ENCODE results near the gene TVP23A. TPM values are rescaled to one million over a fixed set of nuclear protein-coding genes. Genes with fewer than 3 reads are reported as not detected.

Gene TVP23A
- total and polyA plus RNA-seq, 9 donors, result 2.0 to 4.0 (median 2.9) TPM

GRCh38 chr16:10827691-10828341 is 9.2 kb upstream of the TVP23A start:
- DNase-seq, result peak; percentile 98
- H3K9me3 ChIP-seq (replicated peaks; ENCODE audit: control insufficient read depth, low read depth, low read length), result no peaks in the 10 kb centered on the region
- H3K4me3 ChIP-seq (ENCODE audit: low read length), result no peak overlapping the region
- no peaks in the 10 kb centered on the region for H3K36me3 ChIP-seq (ENCODE audit: control insufficient read depth, insufficient read depth, low read length)
- peak overlapping the region; percentile 97 for H3K27ac ChIP-seq (ENCODE audit: low read length)
- WGBS (ENCODE audit: insufficient coverage), result 14% methylated on average over 7 of the region's 11 CpGs
- no peaks in the 10 kb centered on the region for H3K27me3 ChIP-seq (ENCODE audit: control insufficient read depth, insufficient read depth, low read length)
- H3K4me1 ChIP-seq (ENCODE audit: control insufficient read depth, insufficient read depth, low read length), result peaks cover 25% of the 10 kb centered on the region

- H3K36me3 ChIP-seq (ENCODE audit: control insufficient read depth, insufficient read depth, low read length), result no peaks in the 10 kb centered on the region
- H3K4me1 ChIP-seq (ENCODE audit: control insufficient read depth, insufficient read depth, low read length), result peaks cover 28% of the 10 kb centered on the region
- WGBS (ENCODE audit: insufficient coverage), result 95% methylated on average over 9 of the region's 13 CpGs
- no peaks in the 10 kb centered on the region for H3K9me3 ChIP-seq (replicated peaks; ENCODE audit: control insufficient read depth, low read depth, low read length)
- H3K27me3 ChIP-seq (ENCODE audit: control insufficient read depth, insufficient read depth, low read length), result no peaks in the 10 kb centered on the region
- no peak overlapping the region for H3K4me3 ChIP-seq (ENCODE audit: low read length)
- no peak overlapping the region for H3K27ac ChIP-seq (ENCODE audit: low read length)
- DNase-seq, result no peak
Observed at GRCh38 chr16:10824111-10824893, 5.7 kb upstream of the TVP23A start.

DNA sequence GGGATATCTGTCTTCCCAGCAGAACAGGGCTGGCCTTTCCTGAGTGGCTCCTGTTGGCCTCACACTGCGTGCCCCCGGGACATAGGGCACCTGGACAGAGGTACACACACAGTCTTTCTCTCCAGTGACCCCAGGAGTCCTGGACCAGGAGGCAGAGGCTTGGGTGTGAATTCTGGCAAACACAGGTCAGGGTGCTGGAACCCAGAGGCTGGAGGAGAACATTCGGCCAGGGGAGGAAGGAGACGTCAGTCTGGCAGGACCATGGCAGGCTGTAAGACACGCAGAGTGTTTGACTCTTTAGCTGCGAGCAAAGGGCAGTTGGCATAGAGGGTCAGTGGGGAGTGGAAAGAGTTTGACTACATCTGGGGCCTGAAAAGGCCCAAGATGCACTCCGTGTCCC is 4.1 kb upstream of the TVP23A start:
- Histone ChIP-seq H3K9me3 (replicated peaks; ENCODE audit: control insufficient read depth, low read depth, low read length) (no peaks in the 10 kb centered on the region), H3K4me1 (ENCODE audit: control insufficient read depth, insufficient read depth, low read length) (peaks cover 15% of the 10 kb centered on the region), H3K4me3 (ENCODE audit: low read length) (no peak overlapping the region), H3K27me3 (ENCODE audit: control insufficient read depth, insufficient read depth, low read length) (peaks cover 6% of the 10 kb centered on the region), H3K36me3 (ENCODE audit: control insufficient read depth, insufficient read depth, low read length) (no peaks in the 10 kb centered on the region), H3K27ac (ENCODE audit: low read length) (no peak overlapping the region)
- 71% methylated on average over 5 of the region's 7 CpGs for WGBS (ENCODE audit: insufficient coverage)
- DNase-seq, result no peak

GRCh38 chr16:10820546-10820945 is 2.0 kb upstream of the TVP23A start:
- 40% methylated on average over 1 of the region's 1 CpG for WGBS (ENCODE audit: insufficient coverage)
- H3K36me3 ChIP-seq (ENCODE audit: control insufficient read depth, insufficient read depth, low read length), result no peaks in the 10 kb centered on the region
- no peak for DNase-seq
- no peaks in the 10 kb centered on the region for H3K9me3 ChIP-seq (replicated peaks; ENCODE audit: control insufficient read depth, low read depth, low read length)
- H3K27ac ChIP-seq (ENCODE audit: low read length), result no peak overlapping the region
- no peak overlapping the region for H3K4me3 ChIP-seq (ENCODE audit: low read length)
- H3K27me3 ChIP-seq (ENCODE audit: control insufficient read depth, insufficient read depth, low read length), result peaks cover 12% of the 10 kb centered on the region
- H3K4me1 ChIP-seq (ENCODE audit: control insufficient read depth, insufficient read depth, low read length), result peaks cover 9% of the 10 kb centered on the region

DNA sequence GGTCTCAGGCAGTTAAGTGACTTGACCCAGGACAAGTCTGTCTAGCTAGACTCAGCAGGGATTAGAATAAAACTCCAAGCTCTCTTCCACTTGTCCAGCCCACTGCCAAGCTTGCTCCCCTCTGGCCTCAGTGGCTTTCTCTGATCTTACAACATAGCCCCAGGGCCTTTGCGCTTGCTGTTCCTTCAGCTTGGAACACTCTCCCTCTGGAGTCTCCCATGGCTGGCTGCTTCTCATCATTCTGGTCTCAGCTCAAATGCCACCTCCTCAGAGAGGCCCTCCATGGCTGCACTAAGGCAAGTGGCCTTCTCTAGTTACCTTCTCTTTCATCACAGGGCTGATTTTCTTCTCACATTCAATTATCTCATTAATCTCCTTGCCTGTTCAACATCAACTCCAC is 1.1 kb downstream of the TVP23A start:
- 95% methylated on average over 1 of the region's 1 CpG for WGBS (ENCODE audit: insufficient coverage)

DNA sequence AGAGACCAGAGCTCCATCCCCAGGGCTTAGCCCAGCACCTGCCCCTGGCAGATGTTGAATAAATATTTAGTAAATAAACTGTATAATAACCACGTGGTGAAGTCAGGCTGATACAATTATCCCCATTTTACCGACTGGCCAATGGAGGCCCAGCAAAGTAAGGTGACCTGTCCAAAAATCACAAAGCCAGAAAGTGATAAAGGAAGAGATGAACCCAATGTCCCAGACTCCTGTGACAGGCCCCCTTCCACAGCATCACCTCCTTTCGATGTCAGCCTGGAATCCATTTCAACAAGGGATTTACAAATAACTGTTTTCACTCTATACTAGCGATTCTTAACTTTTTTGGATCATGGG is 5.5 kb downstream of the TVP23A start:
- H3K36me3 ChIP-seq (ENCODE audit: control insufficient read depth, insufficient read depth, low read length), result no peaks in the 10 kb centered on the region
- H3K27me3 ChIP-seq (ENCODE audit: control insufficient read depth, insufficient read depth, low read length), result peaks cover 10% of the 10 kb centered on the region
- H3K4me1 ChIP-seq (ENCODE audit: control insufficient read depth, insufficient read depth, low read length), result peaks cover 3% of the 10 kb centered on the region
- DNase-seq, result no peak
- H3K27ac ChIP-seq (ENCODE audit: low read length), result no peak overlapping the region
- H3K4me3 ChIP-seq (ENCODE audit: low read length), result no peak overlapping the region
- no CpG with 5 or more reads among the region's 4 CpGs for WGBS (ENCODE audit: insufficient coverage)
- no peaks in the 10 kb centered on the region for H3K9me3 ChIP-seq (replicated peaks; ENCODE audit: control insufficient read depth, low read depth, low read length)

More for the DNA sequence above, 1.1 kb downstream of the TVP23A start:
- Histone ChIP-seq H3K36me3 (ENCODE audit: control insufficient read depth, insufficient read depth, low read length) (no peaks in the 10 kb centered on the region), H3K27me3 (ENCODE audit: control insufficient read depth, insufficient read depth, low read length) (peaks cover 12% of the 10 kb centered on the region), H3K4me1 (ENCODE audit: control insufficient read depth, insufficient read depth, low read length) (peaks cover 9% of the 10 kb centered on the region), H3K27ac (ENCODE audit: low read length) (no peak overlapping the region), H3K4me3 (ENCODE audit: low read length) (no peak overlapping the region), H3K9me3 (replicated peaks; ENCODE audit: control insufficient read depth, low read depth, low read length) (no peaks in the 10 kb centered on the region)
- DNase-seq, result no peak

DNA sequence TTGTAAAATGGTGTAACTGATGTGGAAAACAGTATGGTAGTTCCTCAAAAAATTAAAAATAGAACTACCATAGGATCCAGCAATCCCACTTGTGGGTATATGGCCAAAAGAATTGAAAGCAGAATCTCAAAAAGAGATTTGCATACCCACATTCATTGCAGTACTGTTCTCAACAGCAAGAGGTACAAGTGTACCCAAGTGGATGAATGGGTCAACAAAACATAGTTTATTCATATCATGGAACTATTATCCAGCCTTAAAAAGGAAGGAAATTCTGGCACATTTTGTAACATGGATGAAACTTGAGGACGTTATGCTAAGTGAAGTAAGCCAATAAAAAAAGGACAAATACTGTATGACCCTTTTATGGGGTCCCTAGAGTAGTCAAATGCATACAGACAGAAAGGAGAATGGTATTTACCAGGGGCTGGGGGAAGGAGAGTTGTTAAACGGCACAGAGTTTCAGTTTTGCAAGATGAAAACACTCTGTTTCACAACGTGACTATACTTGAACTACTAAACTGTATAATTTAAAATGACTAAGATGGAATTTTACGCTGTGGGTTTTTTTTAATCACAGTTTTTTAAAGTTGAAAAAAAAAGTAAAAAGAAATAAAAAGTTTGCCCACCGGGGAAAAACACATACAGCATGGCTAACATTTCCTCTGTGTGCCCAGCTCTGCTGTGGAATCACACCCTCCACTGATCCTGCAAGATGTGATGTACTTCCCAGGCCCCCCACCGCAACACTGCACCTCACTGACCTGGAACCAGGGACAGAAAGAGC is 6.1 kb downstream of the TVP23A start:
- Histone ChIP-seq H3K4me1 (ENCODE audit: control insufficient read depth, insufficient read depth, low read length) (no peaks in the 10 kb centered on the region), H3K27ac (ENCODE audit: low read length) (no peak overlapping the region), H3K9me3 (replicated peaks; ENCODE audit: control insufficient read depth, low read depth, low read length) (no peaks in the 10 kb centered on the region), H3K36me3 (ENCODE audit: control insufficient read depth, insufficient read depth, low read length) (peaks cover 1% of the 10 kb centered on the region), H3K4me3 (ENCODE audit: low read length) (no peak overlapping the region), H3K27me3 (ENCODE audit: control insufficient read depth, insufficient read depth, low read length) (peaks cover 4% of the 10 kb centered on the region)
- no peak for DNase-seq
- 80% methylated on average over 1 of the region's 6 CpGs for WGBS (ENCODE audit: insufficient coverage)

DNA sequence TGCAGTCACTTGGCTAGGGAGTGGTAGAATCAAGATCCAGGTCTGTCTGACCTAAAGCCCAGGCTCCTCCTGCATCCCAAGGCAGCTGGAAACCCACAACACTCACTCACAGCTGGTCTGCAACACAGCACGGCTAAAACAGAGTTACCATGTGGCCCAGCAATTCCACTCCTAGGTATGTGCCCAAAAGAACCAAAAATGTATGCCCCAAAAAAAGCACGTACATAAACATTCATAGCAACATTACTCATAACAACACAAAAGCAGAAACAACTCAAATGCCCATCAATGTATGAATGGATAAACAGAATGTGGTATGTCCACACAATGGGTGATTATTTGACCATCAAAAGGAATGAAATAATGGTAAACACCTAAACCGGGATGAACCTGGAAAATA is 8.9 kb downstream of the TVP23A start:
- H3K27me3 ChIP-seq (ENCODE audit: control insufficient read depth, insufficient read depth, low read length), result no peaks in the 10 kb centered on the region
- H3K4me3 ChIP-seq (ENCODE audit: low read length), result no peak overlapping the region
- no peak overlapping the region for H3K27ac ChIP-seq (ENCODE audit: low read length)
- DNase-seq, result no peak
- H3K36me3 ChIP-seq (ENCODE audit: control insufficient read depth, insufficient read depth, low read length), result peaks cover 2% of the 10 kb centered on the region
- H3K9me3 ChIP-seq (replicated peaks; ENCODE audit: control insufficient read depth, low read depth, low read length), result no peaks in the 10 kb centered on the region
- H3K4me1 ChIP-seq (ENCODE audit: control insufficient read depth, insufficient read depth, low read length), result no peaks in the 10 kb centered on the region
- WGBS (ENCODE audit: insufficient coverage), result no CpG with 5 or more reads among the region's 3 CpGs

DNA sequence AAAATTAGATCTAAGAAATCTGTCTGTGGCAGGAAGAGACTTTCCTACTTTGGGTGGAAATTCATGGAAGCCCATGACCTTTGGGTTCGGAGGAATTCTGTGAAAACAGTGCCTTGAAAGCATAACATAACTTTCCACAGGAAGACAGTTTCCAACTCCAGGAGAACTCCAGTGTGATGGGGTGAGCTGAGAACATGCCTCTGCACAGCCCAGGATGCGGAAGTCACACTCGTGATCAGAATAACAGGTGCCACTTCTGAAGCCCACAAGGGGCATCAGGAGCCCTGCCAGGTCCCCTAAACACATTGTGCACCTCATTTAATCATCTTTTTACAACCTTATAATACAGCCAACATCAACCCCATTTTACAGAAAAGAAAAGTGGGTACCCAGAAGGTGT is 9.7 kb downstream of the TVP23A start:
- no CpG with 5 or more reads among the region's 3 CpGs for WGBS (ENCODE audit: insufficient coverage)
- H3K9me3 ChIP-seq (replicated peaks; ENCODE audit: control insufficient read depth, low read depth, low read length), result no peaks in the 10 kb centered on the region
- no peak overlapping the region for H3K27ac ChIP-seq (ENCODE audit: low read length)
- H3K36me3 ChIP-seq (ENCODE audit: control insufficient read depth, insufficient read depth, low read length), result peaks cover 2% of the 10 kb centered on the region
- DNase-seq, result no peak
- no peaks in the 10 kb centered on the region for H3K4me1 ChIP-seq (ENCODE audit: control insufficient read depth, insufficient read depth, low read length)
- no peak overlapping the region for H3K4me3 ChIP-seq (ENCODE audit: low read length)
- no peaks in the 10 kb centered on the region for H3K27me3 ChIP-seq (ENCODE audit: control insufficient read depth, insufficient read depth, low read length)

- H3K27ac ChIP-seq (ENCODE audit: low read length), result no peak overlapping the region
- DNase-seq, result no peak
- no peaks in the 10 kb centered on the region for H3K27me3 ChIP-seq (ENCODE audit: control insufficient read depth, insufficient read depth, low read length)
- 100% methylated on average over 1 of the region's 3 CpGs for WGBS (ENCODE audit: insufficient coverage)
- no peaks in the 10 kb centered on the region for H3K9me3 ChIP-seq (replicated peaks; ENCODE audit: control insufficient read depth, low read depth, low read length)
- H3K36me3 ChIP-seq (ENCODE audit: control insufficient read depth, insufficient read depth, low read length), result peaks cover 2% of the 10 kb centered on the region
- H3K4me3 ChIP-seq (ENCODE audit: low read length), result no peak overlapping the region
- no peaks in the 10 kb centered on the region for H3K4me1 ChIP-seq (ENCODE audit: control insufficient read depth, insufficient read depth, low read length)
Observed at GRCh38 chr16:10808218-10808617, 10.4 kb downstream of the TVP23A start.

All from muscle of leg (tissue), 11 donors.